Activated CD8-positive, alpha-beta memory T cell treated with anti-CD3 and anti-CD28 coated beads, Interleukin-2, amount 50 U/mL, for 24 hours (primary cell): Measurements from ENCODE around the gene CCN6.

Experiments used
- DNase-seq: peaks from one replicate; pipeline ENCODE4 v3.0.0-alpha.2; 2020; ENCODE audit errors: extremely low read depth

Gene CCN6

DNA sequence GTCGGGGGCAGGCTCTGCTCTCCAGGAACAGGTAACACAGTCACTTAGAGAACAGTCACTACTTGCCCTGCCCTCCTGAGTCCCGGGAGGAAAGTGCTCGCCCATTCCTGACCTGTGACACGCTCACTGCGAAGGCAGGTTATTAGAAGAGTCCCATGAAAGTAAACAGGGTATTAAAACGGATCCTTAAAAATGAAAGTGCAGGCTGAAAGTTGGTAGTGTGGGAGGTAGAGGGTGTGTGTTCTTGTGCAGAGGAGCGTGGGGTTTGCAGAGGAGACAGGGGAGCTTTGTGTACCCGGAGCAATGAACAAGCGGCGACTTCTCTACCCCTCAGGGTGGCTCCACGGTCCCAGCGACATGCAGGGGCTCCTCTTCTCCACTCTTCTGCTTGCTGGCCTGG lies at the start of gene CCN6:
Gene CCN6 (plus strand): TSS at position 104 of the 400 bp plus-strand sequence. CDS start 254 bp downstream, at position 358.
- DNase-seq: no peak

DNA sequence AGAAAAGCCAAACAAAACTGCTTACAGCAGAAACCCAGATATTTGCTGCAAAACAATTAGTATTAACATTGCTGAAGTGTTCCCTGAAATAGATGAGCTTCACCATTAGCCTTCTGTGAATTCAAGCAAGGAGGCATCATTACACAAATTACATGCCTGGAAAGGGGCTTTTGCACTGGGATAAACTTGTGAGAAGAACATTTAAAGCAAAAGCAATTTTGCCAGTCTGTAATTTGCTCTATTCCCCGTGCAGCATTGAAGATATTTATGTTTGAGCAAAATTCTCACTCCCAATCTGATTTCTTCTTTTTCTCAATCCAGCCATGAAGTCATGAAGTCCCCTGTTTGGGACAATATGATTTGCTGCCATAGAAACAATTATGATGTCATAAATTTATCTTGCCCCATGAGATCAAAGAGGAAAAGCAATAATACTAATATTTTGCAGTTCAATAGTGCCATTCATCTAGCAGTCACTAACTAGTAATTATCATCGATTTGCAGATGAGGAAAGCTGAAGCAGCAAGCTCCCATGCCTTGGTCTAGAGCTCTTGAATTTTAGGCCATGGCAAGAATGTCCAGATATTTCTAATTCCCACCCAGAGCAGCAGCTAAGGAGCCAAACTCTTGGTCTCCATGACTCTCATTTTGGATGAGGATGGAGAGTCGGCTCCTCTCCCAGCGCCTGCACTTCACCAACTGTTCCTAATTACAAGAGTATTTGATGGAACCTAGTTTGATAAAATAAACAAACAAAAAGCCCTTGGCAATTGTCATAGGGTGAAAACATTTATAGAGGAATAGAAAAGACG lies 49.5 kb upstream of the CCN6 start:
- DNase-seq: no peak

DNA sequence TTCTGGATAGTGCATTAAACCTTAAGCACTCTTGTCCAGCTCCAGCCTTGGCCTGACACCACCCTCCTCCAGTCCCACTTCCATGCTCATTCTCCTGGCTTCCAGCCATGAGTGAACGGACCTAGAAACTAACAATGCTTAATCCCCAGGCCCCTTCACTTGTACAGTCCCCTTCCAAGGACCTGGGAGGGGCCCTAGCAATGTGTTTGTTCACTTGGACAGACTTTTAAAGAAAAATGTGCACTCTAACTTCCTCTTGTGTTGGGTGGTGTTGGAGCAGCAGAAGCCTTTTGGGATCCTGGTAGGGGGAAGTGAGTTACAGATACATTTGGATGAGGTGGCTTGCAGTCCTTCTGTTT lies 48.9 kb upstream of the CCN6 start:
- no peak for DNase-seq

DNA sequence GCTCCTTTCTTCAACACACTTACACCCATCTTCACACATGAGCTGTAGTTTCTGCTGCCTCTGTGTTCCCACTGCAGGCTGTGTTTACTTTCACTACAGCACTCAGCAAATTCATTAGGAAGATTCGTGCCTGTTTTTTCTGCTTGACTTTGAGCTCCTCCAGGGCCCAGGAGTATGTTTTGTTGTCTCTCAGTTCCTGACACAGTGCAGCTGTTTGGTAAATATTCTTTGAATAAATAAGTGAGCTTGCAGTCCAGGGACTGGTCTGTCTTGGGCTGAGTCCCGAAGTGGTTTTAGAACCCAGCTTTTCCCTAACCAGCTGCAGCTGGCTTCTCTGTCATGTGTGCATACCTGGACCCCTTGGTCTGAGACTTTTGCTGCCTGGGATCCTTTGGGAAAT lies 46.6 kb upstream of the CCN6 start:
- DNase-seq: no peak

DNA sequence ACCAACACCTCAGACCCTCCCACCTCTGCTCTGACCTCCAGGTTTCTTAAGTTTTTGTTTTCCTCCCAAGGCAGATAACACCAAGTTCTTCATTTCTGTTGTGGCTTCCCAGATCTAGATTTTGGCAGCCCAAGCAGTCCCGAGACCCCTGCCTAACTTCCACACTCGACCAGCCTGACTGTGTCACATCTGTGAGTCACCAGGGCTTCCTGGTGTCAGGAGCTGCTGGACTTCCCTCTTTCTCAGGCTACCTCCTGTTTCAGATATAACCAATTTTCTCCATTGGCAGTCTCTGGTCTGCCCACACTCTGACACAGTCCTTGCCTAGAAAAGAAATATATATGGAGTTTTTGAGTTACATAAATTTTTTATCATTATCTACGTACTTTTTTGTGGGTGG lies 46.1 kb upstream of the CCN6 start:
- no peak for DNase-seq

DNA sequence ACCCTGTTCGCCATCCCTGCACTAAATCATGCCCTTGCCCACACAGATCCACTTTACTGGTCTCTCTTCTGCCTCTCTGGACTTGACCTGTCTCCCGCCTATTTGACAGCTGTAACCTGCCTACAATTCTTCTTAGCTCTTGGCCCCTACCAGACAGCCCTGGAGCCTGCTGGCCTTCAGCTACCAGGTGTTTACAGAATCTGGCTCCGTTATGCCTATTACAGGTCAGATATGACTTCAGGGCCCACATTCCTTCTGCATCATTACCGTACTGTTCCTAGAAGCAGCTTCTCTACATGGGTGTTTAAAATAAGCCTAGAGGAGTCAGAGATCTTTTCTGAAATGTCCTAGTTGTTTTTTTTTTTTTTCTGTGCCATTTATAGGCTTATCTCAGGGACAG lies 45.4 kb upstream of the CCN6 start:
- DNase-seq: no peak

DNA sequence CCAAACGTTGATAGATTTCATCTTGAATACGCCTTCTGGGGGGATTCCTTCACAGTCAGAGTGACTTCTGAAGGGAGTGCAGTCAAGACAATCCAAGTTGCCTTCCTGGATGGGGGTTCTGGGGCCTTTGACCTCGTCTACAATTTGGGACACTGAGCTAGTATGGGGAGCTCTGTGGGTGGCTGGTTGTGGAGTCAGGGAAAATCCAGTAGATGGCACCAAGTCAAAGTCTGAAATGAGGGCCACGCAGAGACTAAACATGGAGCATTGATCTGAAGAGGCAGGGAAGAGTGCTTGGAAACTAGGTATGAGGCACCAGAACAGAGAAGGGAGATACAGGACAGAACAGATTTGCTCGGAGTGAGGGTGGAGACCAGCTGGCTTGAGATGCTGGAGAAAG lies 43.6 kb upstream of the CCN6 start:
- no peak for DNase-seq

DNA sequence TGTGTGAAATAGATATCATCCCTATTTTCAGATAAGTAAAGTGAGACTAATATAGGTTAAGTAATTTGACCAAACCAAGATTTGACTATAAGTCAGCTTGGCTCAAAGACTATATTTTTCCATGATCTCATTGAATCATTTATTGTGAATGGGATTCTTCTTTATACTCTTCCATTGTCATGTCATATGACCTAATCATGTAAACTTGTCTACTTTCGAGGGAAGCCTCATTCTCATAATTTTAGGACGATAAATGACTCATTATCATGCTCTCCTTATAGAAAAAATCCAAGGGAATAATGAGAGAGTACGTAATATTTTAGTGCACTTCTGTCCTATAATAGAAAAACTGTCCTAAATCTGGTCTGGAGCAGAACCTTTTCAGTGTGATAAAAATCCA lies 40.9 kb upstream of the CCN6 start:
- no peak for DNase-seq

DNA sequence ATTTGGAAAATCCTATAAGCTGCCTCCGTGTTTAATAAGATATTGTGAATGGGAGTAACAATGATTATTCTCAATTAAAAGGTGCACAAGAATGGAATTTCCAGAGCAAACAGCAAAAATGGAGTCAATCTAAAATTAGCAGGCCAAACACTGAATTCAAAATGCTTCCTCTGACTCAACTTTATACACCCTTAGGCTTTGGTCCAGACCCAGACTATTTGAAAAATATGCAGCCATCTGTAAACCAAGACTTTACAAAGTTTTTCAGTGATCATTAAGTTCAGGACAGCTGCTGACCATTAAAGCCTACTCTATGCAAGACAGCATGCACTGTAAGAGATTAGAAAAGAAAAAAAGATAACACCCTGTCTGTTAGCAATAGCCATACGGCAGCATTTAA lies 39.4 kb upstream of the CCN6 start:
- DNase-seq: no peak

DNA sequence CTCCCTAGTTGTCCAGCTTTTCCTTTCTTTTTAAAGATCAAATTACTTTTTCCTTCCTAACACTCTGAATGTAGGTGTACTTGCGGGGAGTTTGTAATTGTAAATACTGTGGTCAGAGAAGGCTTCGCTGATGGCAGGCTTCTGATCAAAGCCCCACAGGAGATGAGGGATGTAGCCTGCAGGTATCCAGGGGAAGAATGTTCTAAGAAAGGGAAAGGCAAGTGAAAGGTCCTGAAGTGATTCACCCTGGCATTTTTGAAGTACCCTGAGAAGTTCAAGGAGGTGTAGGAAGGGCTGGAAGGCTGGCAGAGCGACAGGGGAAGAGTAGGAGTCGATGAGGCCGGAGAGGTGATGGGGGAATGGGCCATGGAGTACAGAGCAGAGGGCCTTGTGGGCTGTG lies 38.2 kb upstream of the CCN6 start:
- no peak for DNase-seq

DNA sequence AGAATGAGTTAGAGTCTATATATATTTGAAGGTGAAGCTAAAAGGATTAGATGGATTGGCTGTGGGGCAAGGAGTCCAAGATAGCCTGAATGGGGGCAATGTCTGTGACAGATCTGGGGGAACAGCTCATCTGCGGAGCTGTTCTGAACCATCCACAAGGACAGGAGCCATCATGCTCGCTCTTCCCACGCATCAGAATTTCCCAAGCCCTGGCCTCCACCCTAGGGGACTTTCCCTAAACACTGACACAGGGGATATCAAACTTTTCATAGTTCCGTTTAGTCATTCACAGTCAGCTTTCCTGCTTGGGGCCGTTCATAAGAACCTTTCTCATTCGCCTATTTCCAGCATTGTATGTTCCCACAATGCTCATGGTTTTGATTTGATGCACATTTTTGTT lies 37.6 kb upstream of the CCN6 start:
- DNase-seq: no peak

DNA sequence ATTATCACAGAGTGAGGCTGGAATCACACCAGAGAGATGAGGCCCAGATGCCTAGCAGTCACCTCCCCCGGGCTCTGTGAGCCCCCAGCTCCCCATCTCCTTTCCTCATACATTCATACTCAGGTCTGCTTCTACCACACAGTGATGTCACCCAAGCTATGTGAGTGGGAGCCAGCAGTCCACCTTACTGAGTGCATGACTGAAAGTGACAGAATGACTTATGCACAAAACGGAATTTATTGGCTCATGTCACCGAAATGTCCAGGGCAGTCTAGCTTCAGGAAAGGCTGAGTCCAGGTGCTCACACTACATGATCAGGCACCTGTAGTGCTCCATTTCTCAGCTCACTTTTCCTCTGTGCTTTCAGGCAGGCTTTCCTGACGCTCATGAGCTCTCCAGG lies 36.7 kb upstream of the CCN6 start:
- DNase-seq: no peak

DNA sequence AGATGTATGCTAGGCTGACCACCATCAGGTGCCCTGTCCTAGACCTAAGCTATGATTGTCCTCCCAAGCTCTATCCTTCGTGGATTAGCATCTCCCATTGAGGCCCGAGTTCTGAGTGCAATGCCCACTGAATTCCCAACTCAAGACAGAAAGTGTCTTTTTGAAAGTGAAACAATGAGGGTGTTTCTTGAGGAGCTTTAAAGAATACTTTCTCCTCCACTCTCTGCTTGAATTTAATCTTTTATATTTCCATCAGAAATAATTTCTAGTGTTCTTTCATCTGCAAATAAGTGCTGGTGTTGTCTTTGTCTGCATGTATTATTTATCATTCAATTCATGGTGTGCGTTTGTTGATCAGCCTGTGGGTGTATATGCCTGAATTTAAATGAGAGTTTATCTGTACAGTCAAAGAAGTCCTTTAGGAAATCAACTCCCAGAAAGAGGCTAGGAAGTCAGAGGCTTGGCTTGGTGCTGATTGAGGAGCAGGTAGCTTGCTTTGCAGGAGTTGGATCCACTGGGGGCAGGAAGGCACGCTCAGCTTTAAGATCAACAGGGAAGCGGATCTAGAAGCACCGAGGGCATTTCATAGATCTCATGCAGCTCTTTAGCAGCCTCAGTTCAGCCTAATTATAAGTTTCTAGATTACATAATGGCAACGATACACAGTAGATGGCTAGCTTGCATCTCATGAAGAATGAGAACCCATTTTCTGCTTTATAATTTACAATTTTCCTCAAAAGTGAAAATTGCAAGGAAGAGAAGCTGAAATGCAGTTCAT lies 36.0 kb upstream of the CCN6 start:
- no peak for DNase-seq

DNA sequence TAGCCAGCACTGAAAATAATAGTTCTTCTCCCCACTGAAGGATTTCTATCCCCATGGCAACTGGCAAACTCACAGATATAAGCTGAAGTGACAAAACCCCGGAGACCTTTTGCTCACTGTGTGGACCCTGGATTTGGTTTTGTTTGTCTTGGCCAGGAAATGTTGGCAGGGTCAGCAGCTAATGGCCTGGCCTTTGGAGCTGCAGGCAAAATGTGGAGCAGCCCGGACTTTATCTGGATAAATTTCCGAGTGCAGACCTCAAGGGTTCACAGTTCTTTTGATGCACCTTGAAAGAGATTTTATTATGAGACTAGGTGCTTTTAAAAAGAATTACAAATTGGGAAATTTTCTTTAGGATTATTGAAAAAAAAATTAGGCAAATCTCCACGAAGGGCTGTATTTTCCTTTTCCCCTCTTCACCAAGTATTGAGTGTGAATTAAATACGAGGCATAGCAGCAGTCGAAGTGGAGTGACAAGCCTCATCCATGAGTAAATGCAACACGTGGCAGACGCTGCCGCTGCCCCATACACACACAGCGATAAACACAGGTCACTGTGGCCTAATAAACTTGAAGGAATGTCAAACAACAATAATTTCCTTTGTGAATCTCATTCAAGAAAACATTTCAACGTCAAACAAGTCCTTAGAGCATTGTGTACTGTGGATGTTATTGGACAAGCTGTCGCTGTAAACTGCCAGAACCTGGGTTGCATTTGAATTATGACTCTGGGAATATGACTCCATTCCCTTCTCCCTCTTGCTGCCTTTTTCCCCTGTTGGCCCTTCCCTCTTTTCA lies 35.1 kb upstream of the CCN6 start:
- no peak for DNase-seq

DNA sequence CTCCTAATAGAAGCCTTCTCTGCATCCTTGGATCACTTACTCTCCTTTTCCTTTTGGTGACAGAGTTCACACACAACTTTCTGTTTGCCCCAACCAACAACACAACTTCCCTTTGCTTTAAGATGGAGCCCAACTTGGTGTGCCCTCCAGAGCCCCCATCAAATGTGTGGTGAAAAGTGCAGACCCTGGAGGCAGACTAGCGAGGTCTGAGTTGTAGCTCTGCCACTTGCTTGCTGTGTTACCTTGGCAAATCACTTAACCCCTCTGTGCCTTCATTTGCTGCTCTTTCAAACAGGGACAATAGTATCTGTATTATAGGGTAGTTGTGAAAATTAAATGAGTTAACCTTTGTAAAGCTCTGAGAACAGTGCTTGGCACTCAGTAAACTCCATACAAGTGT lies 34.3 kb upstream of the CCN6 start:
- DNase-seq: no peak

DNA sequence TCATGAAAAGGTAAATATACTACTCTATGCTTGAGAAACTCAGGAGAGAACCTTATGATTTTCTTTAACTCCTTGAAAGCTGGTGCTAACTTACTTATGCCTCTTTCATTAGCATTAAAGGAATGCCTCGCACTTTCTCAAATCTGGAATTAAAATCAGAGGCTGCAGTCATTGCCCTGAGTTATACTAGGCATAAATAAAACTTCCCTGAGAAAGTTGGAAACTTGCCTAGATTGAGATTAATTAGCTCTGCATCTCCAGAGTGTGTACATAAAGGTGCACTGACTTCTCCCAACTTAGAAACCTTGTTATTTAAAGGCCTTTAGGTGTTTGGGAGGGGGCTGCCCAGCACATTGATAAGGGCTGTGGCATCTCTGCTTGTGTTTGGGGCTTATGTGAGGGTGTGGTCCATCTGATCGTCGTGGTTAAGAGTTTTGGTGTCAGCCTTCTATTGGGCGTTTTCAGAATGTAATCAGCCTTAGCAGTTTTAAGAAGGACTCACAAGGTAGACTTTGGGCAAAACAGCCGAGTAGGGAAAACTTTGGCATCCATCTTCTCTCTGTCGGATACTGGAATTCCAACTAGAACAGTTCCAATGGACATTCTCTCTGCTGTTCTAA lies 32.1 kb upstream of the CCN6 start:
- no peak for DNase-seq

DNA sequence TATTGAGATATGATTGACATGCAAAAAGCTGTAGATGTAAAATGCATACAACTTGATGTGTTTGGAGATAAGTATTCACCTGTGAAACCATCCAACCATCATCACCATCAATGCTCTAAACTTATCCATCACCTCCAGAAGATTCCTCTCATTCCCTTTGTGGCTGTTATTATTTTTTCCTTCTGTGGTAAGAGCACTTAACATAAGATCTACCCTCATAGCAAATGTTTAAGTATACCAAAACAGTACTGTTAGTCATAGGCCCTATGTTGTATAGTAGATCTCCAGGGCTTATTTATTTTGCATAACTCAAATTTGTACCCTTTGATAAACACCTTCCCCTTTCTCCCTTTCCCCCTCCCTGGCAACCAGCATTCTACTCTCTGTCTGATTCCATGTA lies 31.2 kb upstream of the CCN6 start:
- no peak for DNase-seq

DNA sequence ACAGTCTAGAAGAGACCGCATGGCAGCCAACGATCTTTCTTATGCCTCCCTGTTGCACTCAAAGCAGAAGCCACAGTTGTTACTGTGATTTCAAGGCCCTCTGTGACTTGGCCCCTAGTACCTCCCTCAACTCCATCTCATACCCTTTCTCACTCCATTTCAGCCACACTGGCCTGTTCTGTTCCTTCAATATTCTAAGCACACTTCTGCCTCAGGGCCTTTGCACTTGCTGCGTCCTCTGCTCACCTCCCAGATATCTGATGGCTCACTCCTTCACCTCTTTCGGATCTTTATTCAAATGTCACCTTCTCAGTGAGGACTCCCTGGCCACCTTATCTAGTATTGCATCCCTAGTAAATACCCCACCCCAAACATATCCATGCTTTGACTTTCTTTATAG lies 29.4 kb upstream of the CCN6 start:
- DNase-seq: no peak

DNA sequence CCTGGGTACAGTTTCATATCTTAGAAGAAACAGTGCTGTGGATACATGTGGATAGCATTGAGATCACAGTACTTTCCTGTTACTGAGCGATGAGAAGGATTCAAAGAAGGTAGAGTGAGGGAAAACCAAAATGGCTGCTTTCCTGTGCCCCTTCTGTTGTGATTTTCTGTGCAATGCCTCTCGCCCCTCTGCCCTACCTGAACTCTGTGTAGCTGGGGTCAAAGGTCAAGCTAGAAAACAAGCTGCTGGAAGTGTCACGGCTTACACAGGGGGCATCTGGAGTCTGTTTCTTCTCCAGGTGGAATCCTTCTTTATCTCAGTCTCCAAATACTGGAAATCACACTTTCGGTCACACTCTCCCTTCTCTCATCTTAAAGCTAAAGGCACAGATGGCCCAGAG lies 27.0 kb upstream of the CCN6 start:
- no peak for DNase-seq

DNA sequence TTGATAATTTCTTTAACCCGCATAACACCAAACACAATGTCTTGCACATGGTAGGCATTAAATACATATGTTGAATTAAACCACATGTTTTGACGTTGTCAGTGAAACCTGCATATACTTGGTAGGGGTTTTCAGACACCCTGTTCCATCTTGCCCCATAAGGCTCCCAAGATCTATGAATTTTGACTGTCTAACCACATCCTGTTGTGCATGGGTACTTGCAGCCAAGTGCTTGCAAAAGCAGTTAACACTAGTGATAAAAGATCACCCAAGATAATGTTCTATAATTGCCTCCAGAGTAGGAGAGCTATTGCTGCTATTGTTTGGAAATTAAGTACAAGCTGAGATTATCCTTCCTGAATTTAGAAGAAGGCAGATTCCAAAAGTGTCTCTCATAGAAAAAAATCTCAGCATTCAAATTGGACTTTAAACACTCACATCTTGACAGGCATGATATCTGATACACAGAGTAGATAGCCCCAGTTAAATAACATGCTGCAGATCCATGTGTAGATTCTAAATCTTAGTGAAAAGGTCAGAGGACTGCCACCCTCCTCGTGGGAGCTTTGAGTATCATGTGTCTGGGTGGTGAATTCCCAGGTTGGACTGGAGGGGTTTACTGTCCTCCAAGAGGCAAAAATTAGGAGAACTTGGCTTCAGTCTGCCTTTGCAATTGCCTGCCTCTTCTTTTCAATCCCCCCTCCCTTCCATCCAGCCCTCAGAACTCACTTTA lies 25.8 kb upstream of the CCN6 start:
- no peak for DNase-seq

DNA sequence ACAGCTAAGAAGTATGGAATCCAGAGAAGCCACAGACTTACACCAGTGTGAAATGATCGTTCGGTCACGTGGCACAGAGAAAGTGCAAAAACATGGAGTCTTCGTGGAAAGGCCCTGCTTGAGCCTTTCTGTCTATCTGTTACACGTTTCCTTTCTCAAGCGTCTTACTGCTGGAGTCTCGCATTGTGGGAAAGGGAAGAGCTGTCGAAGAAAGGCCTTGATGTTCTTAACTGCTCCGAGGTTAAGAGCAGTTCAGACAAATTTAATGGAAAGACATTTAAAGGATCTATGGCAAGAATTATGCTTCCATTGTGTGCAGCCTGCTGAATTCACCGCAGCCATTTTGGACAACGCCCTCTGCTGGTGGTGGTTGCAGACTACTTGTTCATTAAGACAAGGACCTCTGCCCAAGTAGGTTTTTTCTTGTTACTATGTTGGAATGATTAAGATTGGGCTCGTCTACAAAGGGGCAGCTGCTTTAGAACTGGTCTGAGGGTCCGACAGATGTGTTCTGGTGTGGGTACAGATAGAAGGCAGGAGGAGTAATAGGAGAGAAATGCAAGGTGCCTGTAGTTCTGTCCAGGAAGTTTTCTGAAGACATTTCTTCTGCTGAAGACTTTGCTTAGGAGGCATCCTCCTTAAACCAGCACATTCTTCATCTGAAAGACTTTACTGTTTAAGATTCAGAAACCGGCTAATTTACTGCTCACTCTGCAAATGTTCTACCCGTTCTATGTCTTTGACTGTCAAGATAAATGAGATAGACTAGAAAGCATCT lies 24.7 kb upstream of the CCN6 start:
- DNase-seq: peak; percentile 33
